ENCODE data around the gene TNRC6C.

DNA sequence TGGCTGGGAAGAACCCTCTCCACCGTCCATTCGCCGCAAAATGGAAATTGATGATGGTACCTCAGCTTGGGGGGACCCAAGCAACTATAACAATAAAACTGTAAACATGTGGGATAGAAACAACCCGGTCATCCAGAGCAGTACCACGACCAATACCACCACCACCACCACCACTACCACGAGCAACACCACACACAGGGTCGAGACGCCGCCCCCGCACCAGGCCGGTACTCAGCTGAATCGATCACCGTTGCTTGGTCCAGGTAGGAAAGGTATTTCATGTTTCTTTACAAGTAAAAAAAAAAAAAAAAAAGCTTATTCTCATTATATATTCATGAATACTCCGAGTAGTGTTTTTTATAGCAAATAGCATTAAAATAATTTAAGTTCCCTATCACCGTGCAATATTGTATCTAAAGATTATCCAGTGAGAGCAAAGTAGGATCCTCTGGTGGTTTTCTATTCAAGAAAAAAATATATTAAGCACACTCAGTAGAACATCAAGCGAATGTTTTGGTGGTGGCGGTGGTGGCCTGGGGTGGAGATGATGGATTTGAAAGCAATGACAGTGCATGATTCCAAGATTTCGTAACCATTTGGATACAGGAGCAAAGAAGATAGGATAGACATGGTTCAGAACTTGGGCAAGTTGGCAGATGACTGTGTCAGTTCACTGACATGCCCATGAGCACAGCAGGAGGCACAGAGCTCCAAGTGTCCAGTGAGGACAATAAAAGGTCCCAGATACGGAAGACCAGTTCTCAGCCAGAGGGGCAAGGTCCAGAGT lies 92.9 kb downstream of the TNRC6C start:
- TF ChIP-seq, protein P1, sequence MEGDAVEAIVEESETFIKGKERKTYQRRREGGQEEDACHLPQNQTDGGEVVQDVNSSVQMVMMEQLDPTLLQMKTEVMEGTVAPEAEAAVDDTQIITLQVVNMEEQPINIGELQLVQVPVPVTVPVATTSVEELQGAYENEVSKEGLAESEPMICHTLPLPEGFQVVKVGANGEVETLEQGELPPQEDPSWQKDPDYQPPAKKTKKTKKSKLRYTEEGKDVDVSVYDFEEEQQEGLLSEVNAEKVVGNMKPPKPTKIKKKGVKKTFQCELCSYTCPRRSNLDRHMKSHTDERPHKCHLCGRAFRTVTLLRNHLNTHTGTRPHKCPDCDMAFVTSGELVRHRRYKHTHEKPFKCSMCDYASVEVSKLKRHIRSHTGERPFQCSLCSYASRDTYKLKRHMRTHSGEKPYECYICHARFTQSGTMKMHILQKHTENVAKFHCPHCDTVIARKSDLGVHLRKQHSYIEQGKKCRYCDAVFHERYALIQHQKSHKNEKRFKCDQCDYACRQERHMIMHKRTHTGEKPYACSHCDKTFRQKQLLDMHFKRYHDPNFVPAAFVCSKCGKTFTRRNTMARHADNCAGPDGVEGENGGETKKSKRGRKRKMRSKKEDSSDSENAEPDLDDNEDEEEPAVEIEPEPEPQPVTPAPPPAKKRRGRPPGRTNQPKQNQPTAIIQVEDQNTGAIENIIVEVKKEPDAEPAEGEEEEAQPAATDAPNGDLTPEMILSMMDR (IDR thresholded peaks at IDR 0.05; ENCODE audit: poor library complexity) = no peak
- TF ChIP-seq EZH2 (IDR thresholded peaks at IDR 0.05; ENCODE audit: borderline replicate concordance) = no peak
- no peak for TF ChIP-seq EZH2phosphoT487 (IDR thresholded peaks at IDR 0.05; ENCODE audit: low read depth, severe bottlenecking, unreplicated experiment)

Data from hepatocyte (in vitro differentiated cells).